CD4-positive, alpha-beta T cell treated with Interleukin-6 for 4 hours (primary cell): Measurements from ENCODE around the gene AQP2.
"Not testable (repeated sequence)": the region's sequence is repeated elsewhere in the genome, so short reads cannot be mapped to it uniquely, and the experiment has no call there.

Source experiments
- DNase-seq: peaks from one replicate; pipeline ENCODE4 v3.0.0-alpha.2; 2020; ENCODE audit warnings: mixed read lengths

AQP2 gene

DNA sequence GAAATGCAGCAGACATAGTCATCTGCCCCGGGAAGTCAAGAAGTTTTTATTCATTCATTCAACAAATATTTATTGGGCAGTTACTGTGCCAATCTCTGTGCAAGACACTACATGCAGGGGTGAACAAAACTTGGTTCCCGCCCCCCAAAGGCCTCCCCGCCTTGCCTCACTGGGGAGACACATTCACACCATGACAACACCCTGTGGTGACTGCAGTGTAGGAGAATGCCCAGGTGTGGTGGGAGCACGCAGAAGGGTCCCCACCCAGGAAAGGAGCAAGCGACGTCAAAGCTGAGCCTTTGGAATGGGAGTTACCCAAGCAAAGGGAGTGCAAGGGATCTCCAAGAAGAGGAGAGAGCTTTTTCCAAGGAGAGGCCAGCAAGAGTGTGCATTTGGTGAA is 20.6 kb downstream of the AQP2 start:
- no peak for DNase-seq

DNA sequence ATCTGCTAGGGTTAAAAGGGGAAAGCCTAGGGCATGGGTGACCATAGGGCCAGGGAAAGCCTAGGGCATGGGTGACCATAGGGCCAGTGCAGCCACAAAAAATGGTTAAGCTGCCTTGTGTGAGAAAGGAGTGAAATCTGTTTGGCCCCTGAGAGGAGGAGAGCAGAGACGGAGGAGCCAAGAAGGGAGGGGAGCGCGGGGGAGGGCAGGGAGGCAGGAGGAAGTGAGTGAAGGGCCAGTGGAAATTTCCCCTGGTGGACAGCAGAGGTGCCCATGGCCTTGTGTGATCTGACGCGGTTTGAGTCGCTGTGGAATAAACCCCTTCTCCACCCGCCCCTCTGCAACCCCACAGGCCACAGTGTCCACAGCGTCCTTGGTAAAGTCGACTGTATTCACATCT is 21.6 kb downstream of the AQP2 start:
- DNase-seq, result no peak

DNA sequence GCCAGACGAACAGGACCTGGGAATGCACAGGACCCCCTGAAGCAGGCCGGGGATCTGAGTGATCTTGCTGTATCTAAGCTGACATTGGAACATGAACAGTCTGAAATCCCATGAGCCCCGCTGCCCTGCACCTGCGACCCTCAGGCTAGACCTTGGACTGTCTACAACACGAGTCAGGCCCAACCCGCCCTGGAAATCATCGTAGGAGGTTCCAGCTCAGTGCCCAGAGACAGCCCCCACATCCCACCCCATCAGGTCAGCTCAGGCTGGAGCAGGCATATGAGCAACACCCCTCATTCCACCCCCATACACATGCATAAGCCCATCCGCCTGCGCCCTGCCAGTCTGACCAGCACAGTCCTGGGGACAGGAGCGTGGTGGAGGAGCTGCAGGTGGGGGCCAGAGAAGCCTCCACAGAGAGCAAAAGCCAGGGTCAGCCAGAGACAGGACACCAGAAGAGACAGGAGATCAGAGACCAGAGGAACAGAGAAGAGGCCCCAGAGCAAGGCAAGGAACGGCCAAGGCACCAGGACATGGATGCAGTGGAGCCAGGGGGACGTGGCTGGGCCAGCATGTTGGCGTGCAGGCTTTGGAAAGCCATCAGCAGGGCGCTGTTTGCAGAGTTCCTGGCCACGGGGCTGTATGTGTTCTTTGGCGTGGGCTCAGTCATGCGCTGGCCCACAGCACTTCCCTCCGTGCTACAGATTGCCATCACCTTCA is 22.3 kb downstream of the AQP2 start, which contains the start of gene AQP6:
Gene AQP6, plus strand, starts transcription at position 307 of the 720 bp plus-strand sequence. Its CDS starts 227 bp downstream, at position 534.
- DNase-seq, result no peak

DNA sequence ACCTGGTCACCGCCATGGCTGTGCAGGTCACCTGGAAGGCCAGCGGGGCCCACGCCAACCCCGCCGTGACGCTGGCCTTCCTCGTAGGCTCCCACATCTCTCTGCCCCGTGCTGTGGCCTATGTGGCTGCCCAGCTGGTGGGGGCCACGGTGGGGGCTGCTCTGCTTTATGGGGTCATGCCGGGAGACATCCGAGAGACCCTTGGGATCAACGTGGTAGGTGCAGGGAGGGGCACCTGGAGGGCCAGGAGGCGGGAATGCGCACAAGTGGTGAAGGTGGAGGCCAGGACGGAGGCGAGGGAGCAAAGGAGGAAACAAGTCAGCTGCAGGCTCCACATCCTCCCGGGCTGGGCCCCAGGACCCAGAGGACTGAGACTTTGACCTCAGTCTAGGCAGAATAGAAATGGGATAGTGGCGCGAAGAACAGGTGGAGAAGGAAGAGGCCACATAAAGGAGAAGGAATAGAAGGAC is 22.9 kb downstream of the AQP2 start:
- no peak for DNase-seq

DNA sequence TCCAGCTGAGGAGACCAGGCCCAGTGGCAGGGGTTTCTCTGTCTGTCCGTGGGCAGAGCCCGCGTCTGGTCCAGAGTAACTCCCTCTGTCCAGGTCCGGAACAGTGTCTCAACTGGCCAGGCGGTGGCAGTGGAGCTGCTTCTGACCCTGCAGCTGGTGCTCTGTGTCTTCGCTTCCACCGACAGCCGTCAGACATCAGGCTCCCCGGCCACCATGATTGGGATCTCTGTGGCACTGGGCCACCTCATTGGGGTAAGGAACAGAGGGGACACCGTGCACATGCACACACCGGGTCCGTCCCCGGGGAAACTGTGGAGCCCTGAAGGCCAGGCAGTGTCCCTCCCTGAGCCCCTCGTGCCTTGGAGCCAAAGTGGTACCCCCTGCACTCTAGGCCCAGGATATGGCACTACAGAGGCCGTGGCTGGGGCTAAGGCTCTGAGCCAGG is 23.7 kb downstream of the AQP2 start:
- DNase-seq, result no peak

DNA sequence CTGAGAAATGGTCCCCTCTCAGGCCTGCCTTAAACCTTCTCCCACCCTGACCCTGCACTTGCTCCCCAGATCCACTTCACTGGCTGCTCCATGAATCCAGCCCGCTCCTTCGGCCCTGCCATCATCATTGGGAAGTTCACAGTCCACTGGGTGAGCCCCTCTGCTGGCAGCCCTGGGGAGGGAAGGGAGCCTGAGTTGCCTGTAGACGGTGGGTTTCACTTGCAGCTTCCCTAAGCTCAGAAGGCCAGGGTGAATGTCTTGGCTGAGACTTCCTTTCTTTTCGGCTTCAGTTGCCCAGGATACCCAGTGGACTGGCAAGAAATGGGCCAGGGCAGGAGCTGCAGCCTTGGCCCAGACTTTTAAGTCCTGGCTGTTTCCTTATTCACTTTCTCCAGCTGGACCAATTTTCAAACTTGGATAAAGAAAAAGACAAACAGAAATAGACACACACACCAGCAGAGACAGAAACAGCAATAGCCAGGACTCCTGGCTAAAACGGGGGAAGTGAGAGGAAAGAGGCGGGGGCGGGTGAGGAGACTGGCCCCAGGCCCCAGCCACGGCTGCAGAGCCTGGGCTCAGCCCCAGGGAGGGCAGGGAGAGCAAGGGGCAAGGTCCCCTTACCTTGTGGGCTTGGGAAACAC is 24.3 kb downstream of the AQP2 start:
- DNase-seq, result no peak

DNA sequence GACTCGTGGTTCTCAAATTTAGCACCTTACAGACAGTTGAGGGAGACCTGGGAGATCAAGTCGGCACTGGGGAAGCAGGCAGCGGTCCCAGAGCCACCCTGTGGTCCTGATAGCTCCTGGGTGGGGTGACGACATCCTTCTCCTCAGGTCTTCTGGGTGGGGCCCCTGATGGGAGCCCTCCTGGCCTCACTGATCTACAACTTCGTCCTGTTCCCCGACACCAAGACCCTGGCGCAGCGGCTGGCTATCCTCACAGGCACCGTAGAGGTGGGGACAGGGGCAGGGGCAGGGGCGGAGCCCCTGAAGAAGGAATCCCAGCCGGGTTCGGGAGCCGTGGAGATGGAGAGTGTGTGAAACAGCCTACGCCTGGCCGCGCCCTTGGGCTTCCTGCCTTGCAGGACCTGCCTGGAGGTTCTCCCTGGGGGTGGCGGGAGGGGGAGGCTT is 24.8 kb downstream of the AQP2 start:
- no peak for DNase-seq

DNA sequence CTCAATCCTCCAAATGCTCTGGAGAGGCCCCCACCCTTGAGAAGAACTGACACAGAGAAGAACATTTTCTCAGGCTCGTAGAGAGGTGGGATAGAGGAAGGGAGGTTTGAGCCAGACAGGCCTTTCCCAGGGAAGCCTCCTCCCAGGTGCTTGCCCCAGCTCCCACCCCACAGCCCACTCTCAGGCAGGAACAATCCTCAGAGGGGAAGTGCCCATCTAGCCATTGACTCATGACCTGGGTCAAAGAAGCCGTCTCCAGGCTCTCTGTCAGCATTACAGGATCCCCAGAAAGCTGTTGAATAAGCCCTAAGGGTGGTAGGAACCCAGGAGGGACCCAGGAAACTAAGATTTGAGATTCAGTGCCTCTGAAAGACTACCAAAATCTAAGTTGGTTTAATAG is 26.0 kb downstream of the AQP2 start:
- DNase-seq, result no peak

DNA sequence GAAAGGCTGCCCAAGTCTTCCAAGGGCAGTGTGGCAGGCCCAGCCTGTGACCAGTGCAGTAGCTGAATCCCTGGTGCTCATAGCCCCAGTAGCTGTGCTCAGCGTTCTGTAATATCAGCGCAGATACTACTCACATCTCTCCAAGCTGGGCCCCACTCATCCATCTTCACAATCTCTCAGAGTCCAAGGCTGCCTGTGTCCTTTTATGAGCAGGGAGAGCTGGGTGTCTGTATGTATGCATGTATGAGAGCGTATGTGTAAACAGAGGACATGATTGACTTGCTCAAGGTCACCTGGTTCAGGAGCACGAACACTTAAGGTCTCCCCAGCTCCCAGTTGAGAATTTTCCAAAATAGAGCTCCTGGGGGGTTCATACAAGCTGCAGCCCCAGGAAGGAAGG is 27.6 kb downstream of the AQP2 start:
- DNase-seq, result no peak

DNA sequence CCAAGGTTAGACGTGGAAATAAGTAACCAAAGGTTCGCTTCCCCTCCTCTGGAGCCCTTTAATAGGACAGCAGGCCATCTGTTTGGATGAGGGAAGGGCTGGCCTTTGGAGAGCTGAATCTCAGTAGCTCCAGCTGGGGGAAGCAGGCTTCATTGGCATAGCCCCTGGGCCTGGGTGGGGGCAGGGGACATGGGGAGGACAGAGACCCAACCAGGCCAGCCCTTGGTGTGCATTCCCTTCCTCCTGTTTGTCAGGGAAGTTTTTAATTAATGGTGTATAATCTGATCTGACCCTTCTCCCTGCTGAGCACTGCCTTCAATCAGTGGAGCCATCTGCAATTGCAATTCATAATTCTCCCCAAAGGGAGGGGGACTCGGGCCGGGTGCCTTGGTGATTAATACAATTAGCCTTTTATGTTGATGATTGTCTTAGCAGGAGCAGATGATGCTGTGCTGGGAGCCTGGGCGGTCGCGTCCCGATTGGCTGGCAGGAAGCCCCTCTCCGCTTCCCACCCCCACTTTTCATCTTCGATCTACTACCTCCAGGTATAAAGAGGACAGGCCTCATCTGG is 28.6 kb downstream of the AQP2 start:
- DNase-seq, result no peak

DNA sequence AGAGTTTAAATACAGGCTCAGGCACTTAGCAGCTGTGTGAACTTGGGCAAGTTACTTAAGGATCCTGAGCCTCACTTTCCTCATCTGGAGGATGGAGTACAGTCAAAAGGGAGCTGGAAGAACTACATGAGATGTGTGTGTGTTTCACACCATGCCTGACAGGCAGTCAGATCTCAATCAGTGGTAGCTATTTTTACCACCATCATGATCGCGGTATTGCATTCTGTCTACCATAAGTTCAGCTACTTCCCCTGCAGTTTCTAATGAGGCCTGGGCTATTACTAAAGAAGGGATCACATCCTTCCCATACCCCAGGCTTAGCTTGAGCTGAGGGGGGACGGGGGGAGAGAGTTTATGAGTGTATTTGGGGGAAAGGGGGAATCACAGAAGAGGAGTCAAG is 29.3 kb downstream of the AQP2 start:
- no peak for DNase-seq

DNA sequence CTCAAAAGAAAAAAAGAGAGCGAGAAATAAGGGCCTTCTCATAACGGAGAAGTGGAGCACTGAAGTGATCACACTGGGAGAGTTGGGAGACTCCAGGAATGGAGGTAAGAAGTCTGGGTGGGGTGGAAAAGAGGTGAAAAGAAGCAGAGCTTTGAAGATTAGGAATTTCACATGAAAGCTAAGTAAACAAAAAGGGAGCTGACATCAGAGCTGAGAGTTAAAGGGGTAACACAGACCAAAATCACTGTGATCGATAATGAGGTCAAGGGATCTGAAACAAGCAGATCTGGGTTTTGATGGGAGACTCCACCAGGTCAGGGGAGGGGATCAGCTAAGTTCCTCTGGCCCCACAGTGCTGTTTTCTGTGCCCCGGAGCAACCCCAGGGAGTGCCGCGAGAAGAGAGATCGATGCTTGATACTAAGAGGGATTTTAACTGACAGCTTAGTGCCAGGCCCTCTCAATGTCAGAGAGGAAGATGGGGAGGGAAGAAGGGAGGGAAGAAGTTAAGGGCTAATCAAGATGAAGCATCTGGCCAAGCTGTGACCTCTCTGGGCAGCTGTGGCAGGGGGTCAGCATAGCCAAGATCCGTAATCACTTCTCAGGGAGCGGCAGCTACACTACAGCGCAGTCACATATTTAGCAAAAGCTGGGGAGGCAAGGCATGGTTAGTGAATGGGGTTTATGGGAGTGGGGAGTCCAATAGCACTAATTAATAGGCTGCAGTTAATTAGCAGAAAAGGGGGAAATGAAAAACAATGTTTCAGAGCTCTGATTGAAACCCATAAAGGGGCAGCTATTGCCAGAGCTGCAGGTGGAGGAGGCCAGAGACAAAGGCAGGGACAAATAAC is 30.2 kb downstream of the AQP2 start:
- no peak for DNase-seq

DNA sequence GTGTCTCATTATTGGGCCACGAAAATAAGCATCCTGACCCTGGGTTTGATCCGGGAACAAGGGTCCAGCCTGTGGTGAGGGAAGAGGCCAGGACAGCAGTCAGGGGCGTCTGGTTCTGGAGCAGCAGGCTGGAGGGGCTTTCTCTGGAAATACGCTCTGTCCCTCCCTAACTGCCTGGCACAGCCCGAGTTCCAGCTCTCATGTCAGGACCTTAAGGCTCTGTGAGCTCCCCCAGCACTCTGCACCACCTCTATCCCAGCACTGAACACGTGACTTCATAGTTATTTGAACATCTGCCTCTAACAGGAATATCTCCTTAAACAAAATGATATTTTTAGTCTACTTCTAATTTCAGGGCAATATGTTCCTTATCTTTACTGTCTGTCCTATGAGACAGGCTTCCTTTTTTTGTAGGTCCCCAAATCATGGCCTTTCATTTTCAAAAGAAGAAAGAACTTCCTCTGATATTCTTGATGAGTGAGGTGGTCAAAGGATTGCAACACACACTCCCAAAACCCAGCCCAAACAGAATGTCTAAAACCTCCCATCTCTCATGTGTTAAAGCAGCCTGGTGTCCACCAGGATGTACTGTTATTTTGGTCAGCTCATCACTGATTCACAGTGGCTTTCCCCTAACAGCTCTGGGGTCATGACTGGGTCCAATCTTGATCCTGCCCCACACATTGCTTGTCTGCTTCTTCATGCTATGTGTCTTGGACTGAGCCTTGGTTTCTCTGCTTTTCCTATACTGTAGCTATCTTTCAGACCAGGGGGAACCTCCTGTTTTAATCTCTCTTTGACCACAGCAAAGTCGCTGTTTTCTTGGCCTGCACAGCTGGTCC is 31.9 kb downstream of the AQP2 start:
- no peak for DNase-seq

DNA sequence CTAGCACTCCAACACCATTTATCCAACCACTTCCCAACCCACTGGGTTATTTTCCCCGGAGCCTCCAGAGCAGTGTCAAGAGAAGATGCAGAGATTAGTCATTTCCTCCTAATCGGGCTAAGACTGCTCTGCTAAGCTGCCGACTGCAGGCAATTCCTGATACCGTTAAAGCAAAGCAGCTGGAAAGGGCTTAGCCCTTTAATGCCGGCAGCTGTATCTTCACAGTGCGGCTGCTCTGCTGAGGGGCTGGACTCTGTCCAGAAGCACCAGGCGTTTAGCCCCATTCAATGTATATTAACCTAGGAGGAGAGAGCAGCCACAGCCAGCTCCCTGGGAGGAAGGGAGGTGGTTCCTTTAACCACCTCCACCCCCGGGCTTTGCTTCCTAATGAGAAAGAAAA is 33.4 kb downstream of the AQP2 start:
- DNase-seq, result no peak

DNA sequence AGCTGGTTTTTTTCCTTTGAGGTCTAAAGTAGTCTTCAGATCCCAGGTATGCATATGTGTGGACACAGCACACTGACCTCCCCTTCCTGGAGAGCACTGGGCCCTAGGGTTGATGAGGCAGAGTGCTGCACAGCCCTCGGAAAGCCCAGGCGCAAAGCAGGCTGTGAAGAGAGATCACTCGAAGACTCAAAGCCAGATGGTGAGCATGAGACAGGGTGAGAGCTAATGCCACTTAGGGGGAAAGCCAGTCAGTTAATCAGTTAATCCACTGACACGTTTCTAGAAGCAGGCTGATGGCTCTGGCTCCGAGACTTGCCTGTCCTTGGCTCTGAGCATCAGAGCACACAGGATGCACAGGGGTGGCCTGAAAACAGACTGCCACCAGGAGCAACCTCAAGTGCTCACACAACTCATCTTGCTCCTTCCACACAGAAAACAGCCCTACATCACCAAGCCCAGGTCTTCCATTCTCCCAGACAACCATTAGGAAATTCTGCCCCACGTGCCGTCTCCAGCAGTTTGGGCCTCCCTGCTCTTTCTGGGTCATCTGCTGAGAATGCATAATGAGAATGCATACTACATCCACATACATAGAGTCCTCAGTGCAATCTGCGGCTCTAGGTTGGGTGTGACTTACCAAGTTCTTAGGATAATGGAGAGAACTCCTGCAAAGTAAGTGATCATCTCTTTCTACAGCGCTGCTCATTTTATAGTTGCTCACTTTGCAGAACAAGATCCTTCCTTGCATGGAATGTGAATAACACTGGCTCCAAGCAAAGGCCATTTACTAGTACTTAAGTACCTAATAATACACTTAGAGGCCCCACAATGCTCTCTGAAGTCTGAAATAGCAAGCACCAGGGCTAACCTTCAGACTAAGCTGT is 34.2 kb downstream of the AQP2 start:
- no peak for DNase-seq

DNA sequence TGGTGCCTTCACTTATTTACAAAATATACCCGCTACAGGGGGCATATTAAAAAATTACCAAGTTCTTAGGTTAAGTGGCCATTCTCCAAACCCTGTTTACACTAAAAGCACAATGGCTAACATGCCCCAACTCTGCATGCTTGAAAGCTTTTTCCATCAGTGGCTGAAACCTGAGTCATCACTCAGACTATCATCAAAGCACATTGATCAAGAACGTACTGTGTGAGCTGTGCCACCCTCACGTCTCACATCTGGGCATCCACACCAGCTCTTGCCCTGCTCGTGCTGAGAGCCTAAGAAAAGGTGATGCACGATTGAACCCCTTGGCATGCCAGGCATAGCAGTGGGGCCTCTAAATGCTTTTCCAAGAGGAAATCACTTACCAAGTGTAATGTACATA is 35.4 kb downstream of the AQP2 start:
- DNase-seq, result no peak

DNA sequence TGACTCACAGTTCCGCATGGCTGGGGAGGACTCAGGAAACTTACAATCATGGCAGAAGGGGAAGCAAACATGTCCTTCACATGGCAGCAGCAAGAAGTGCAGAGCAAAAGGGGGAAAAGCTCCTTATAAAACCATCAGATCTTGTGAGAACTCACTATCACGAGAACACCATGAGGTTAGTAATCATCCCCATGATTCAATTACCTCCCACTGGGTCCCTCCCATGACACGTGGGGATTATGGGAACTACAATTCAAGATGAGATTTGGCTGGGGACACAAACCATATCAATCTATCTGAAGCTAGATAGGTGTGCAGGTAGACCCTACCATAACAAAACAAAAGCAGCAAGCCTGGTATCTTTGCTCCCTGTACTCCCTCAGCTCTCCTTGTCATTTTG is 35.9 kb downstream of the AQP2 start:
- DNase-seq, result not testable (repeated sequence)

DNA sequence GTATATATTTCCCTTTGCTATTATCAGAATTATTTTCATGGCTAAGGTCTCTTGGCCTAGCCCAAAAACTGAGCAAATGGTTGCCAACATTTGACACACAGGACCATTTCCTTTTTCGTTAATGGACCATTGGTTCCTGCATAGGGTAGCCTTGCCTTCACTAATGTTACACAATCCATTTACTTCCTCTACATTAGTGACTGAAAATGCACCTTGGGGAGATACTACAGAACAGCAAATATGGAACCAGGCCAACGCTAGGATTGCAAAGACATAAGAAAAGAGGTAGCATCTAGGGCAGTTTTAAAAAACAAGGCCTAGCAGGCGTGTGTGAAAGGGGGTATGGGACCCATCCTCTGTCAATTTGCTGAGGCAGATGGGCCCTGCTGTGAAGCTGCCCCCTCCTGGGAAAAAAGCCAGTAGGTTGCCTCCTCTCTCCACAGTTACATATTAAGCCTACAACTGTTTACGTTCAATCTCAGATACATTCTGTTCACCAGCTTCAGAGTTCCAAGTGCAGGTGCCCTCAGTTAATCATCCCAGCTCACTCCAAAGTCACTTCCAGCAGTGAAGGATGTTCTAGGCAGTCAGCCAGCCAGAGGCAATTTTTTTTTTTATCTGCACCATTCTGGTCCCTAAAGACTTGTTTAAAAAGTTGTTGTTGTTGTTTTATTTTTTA is 37.2 kb downstream of the AQP2 start:
- no peak for DNase-seq

DNA sequence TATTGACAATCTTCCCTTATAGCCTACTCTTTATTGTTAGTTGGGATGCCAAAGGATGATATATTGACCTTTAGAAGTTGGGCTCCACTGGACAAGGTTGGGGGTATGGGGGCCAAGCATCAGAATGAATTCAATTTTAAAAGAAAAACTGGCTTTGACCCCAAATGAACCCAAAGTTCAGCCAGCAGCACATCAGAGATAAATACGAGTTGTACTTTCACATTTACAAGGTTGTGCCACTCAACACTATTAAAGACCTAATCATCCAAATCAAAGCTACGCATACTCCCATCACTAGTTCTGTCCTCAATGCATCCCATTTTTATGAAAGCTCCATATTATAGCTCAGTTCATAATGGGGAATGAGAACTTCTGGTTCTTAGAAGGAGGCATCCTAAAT is 38.9 kb downstream of the AQP2 start:
- not testable (repeated sequence) for DNase-seq

DNA sequence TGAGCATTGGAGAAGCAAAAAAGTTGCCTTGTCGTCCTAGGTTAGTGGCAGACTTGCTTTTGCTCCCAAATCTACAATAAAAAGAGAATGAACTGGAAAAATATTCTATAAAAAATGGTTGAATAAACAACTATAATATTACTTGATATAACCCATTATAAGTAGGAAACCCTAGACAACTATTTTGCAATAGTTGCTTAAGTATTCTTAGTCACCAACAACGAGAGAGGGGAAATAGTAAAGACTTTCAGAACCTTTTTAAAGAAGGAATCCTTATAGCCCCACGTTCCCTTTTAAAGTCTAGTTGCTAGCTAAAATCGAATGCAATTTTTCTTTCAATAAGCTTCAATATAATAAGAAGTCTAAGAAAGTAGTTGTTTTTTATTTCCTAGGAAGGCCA is 39.7 kb downstream of the AQP2 start:
- no peak for DNase-seq

DNA sequence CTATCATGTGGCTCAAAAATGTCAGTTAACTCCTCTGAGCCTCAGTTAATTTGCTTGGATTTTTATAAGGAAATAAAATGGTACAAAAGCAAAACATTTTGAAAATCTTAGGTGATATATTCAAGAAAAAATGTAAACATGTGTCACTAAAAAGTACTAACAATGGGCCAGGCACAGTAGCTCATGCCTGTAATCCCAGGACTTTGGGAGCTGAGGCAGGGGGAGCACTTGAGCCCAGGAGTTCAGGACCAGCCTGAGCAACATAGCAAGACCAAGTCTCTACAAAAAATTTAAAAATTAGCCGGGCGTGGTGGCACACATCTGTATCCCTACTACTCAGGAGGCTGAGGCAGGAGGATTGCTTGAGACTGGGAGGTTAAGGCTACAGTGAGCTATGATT is 47.9 kb downstream of the AQP2 start:
- no peak for DNase-seq
